Stimulated activated CD8-positive, alpha-beta memory T cell treated with anti-CD3 and anti-CD28 coated beads, Interleukin-7, amount 100 ng/mL, for 24 hours (primary cell): ENCODE results near the gene TRIP6.
A peak's percentile ranks its signal among the peaks of the same experiment; 100 is the strongest.

Experiments
- DNase-seq: peaks from one replicate; pipeline ENCODE4 v3.0.0-alpha.2; 2020; ENCODE audit warnings: low read depth

TRIP6 gene

DNA sequence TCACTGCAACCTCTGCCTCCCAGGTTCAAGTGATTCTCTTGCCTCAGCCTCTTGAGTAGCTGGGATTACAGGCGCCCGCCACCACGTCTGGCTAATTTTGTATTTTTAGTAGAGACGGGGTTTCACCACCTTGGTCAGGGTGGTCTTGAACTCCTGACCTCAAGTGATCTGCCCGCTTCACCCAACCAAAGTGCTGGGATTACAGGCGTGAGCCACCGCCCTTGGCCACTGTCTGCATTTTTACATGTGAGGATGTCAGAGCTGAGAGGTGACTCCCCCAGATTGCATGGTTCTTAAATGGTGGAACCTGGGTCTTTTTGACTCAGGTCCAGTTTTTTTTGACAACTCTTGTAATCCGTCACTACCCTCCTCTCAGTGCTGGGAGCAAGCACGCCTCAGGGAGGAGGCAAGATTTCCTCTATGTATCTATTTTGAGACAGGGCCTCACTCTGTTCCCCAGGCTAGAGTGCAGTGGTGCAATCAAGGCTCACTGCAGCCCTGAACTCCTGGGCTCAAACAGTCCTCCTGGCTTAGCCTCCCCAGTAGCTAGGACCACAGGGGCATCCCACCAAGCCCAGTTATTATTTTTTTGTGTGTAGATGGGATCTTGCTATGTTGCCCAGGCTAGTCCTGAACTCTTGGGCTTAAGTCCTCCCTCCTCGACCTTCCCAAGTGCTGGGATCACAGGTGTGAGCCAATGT, 6.6 kb downstream of the TRIP6 start:
- DNase-seq = no peak

DNA sequence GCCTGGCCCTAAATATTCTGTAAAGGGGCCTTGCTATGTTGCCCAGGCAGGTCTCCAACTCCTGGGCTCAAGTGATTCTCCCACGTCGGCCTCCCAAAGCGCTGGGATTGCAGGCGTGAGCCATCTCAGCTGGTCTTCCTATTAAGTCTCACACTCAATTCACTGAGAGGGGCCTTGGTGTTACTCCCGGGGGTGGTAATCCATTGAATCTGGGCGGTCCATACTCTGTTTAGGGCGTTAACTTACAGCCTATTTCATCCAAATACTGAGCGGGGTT, 7.1 kb downstream of the TRIP6 start:
- no peak for DNase-seq

DNA sequence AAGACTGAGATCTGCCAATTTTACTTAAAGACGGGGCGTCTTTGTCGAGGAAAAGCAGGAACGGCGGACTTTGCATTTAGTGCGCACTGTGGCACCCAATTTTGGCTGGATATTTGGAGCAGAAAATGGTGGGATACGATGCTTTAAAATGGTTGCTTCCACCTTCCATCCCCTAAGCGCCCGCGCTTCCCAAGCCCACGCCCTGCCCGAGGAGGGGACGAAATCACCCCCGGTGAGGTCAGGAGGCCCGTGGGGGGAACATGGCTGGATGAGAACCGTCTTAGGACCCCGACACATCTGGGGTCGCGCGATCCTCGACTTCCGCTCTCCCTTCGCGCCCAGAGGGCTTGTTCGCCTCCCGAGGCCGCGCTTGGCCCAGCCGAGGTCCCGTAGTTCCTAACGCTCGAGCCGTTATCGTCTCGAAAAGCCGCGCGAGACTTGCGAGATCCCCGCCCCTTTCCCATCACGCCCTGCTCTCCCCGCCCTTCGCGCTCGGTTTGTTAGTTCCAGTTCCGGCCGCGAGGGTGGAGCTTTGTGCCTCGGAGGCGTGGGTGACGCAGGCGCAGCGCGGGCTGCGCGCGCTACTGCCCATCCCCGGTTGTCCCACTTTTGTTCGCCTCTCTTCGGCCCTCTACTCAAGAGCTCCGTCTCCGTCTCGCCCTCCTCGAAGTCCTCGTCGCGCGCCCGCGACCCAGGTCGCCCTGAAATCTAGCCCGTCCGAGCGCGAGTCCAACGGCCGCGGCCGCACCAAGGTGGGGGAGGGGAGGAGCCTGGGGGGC, 7.6 kb downstream of the TRIP6 start, which contains the start of gene SRRT:
Gene SRRT (plus strand): TSS at position 527 of the 779 bp plus-strand sequence. CDS start 488 bp downstream, outside the sequence.
- DNase-seq = peak; percentile 97

DNA sequence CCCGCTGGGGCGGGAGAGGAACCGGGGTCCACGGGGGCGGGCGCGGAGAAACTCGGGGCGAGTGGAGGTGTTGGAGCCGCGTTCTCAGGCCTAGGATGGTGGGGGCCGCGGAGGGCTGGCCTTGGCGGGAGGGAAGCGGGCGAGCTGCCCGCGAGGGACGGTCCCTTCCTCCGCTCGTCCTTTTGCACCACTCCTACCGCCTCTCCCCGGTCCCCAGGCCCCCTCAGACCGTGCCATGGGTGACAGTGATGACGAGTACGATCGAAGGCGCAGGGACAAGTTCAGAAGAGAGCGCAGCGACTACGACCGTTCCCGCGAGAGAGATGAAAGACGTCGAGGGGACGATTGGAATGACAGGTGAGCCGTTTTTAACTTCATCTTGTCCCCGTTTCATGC, 8.2 kb downstream of the TRIP6 start:
- DNase-seq = no peak

DNA sequence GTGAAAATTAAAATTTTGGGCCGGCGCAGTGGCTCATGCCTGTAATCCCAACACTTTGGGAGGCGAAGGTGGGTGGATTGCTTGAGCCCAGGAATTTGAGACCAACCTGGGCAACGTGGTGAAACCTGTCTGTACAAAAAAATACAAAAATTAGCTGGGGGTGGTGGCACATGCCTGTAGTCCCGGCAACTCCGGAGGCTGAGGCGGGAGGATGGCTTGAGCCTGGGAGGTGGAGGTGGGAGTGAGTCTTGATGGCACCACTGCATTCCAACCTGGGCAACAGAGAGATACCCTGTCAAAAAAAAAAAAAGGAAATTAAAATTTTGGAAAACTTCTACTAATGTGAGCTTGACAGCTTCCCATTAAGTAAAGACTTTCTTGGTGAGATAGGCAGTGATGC, 10.8 kb downstream of the TRIP6 start:
- DNase-seq = no peak

DNA sequence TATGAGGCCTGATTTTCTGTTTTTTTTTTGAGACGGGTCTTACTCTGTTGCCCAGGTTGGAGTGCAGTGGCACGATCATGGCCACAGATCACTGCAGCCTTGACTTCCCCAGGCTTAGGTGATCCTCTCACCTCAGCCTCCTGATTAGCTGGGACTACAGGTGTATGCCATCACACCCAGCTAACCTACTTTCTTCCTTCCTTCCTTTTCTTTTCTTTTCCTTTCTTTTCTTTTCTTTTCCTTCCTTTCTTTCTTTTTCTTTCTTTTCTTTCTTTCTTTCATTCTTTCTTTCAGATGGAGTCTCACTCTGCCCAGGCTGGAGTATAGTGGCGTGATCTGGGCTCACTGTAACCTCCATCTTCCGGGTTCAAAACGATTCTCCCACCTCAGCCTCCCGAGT, 11.5 kb downstream of the TRIP6 start:
- DNase-seq = no peak

DNA sequence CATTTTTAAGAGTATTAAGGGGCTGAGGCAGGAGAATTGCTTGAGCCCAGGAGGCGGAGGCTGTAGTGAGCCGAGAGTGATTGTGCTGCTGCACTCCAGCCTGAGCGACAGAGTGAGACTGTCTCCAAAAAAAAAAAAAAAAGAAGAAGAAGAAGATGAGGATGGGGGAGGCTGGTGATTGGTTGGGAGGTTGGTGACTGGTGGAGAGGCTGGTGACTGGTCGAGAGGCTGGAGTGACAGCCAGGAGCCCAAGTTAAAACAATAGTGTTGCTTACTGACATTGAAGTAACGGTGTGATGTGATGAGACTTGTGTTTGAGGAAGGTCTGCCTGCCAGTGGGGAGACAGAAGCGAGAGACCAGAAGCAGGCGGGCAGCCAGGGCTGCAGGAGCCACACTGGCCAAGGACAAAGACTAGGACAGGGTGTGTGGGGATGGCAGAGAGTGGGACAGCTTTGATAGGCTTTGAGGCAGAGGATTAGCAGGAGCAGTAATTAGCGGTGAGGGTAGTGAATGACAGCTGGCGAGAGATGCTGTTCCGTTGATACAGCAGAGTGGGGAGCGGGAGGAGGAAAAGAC, 12.6 kb downstream of the TRIP6 start:
- no peak for DNase-seq

DNA sequence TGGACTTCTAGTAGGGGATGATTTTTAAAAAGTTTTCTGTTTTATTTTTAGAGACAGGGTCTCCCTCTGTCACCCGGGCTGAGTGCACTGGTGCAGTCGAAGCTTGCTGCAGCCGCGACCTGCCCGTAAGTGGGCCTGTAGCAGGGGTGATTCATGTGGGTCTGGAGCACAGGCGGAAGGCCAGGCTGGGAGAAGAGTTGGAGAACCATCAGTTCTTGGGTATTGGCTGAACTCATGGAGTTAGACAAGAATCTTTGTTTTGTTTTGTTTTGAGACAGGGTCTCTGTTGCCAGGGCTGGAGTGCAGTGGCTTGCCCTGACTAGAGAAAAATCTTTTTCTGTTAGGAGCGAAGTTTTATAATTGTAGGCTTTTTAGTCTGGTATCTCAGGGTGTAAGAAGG, 13.5 kb downstream of the TRIP6 start:
- no peak for DNase-seq

DNA sequence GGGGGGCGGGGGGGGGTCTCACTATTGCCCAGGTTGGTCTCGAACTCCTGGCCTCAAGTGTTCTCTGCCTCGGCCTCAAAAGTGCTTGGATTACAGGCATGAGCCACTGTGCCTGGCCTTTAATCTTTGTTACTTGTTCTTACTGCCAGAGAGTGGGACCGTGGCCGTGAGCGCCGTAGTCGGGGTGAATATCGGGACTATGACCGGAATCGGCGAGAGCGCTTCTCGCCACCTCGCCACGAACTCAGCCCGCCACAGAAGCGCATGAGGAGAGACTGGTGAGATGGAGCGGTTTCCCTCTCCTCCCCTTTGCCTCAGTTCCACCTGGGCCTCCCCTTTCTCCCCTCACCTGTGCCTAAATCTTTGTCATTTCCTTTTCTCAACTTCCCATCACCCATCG, 13.9 kb downstream of the TRIP6 start:
- no peak for DNase-seq

DNA sequence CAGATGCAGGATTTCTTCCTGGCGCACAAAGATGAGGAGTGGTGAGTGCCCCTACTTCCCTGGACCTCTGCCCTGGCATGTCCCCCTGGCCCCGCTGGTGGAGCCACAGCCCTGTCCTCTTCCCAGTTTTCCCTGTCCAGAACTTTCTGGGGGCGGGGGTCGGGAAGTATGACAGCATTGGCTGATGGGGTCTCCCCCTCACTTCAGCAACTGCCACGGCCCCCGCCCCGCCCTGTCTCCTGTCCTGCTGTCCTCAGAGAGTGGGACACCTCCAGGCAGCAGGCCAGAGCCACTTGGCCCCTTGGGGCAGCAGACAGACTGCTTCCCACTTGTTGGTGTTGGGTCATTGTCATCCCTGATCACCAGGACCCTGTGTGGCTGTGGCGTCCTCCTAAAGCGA, 15.0 kb downstream of the TRIP6 start:
- no peak for DNase-seq

DNA sequence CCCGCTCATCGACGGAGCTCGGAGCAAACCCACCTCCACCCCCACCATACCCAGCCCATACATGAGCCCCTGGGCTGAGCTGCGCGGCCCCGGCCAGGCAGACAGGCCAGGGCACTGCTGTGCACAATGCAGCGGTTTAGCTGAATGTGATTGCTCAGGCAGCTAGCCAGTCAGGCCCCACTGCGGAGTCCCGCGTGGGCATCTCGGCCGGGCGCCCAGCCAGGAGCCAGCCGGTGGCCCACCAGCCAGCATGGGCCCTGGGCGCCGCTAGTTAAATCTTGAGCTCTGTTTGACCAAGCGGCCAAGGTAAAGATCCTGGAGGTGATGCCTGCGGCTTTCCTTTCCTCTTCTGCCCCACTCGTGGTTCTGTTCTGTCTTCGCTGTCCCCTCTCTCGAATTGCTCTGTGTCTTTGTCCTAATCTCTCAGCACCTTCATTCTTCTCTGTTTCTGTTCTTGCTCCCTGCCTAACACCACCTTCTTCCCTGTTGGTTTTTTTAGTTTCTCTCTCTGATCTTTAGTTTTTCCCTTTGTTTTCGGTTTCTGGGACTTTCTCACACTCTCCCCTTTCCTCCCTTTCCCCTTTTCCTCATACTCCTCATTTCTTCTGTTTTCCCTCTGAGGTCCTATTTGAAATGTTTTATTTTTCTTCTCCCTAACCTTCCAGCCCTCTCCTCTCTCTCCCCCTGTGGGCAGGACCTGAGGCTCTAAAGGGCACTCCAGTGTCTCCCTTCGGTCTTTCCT, 15.8 kb downstream of the TRIP6 start:
- no peak for DNase-seq

DNA sequence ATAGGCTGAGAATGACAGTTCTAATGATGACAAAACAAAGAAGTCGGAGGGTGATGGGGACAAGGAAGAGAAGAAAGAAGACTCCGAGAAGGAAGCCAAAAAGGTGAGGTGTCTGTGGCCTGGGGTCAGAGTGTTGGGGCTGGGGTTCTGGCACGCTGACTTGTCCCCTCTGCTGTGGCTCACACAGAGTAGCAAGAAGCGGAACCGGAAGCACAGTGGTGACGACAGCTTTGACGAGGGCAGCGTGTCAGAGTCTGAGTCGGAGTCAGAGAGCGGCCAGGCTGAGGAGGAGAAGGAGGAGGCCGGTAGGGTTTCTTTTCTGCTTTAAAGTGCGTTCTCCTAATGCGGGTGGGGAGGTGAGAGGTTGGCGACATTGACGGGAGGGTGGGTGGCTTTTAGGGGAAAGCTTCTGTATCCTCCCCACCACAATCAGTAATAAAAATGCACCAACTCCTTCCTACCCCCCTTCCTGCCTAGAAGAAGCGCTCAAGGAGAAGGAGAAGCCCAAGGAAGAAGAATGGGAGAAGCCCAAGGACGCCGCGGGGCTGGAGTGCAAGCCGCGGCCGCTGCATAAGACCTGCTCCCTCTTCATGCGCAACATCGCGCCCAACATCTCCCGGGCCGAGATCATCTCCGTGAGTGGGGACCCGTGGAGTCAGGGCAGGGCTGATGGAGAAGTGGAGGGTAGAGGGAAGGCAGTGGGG, 17.7 kb downstream of the TRIP6 start:
- DNase-seq = no peak

DNA sequence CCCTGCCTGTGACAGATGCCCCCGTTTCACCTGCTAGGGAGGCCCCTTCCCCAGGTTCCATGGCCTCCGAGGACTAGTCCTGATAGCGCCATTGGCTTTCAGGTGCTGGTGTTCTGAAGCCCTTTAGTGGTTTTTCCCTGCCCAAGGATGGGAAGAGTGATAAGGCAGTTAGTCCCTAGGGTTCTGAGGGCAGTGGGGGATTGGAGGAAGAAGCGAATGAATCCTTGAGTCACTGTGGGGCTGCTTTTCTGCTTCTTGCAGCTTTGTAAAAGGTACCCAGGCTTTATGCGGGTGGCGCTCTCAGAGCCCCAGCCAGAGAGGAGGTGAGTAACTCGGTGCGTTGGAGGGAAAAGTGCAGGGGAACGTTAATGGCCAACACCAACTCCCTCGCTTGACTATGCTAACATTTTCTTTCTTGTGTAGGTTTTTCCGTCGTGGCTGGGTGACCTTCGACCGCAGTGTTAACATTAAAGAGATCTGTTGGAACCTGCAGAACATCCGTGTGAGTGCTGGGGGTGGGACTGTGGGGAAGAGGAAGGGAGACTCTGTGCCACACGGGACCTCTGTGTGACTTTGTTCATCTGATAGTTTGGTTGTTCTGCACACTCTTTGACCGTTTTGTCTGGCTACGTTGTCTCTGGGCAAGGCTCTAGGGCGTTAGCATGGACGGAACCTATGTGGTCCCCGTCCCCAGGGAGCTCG, 18.4 kb downstream of the TRIP6 start:
- no peak for DNase-seq

DNA sequence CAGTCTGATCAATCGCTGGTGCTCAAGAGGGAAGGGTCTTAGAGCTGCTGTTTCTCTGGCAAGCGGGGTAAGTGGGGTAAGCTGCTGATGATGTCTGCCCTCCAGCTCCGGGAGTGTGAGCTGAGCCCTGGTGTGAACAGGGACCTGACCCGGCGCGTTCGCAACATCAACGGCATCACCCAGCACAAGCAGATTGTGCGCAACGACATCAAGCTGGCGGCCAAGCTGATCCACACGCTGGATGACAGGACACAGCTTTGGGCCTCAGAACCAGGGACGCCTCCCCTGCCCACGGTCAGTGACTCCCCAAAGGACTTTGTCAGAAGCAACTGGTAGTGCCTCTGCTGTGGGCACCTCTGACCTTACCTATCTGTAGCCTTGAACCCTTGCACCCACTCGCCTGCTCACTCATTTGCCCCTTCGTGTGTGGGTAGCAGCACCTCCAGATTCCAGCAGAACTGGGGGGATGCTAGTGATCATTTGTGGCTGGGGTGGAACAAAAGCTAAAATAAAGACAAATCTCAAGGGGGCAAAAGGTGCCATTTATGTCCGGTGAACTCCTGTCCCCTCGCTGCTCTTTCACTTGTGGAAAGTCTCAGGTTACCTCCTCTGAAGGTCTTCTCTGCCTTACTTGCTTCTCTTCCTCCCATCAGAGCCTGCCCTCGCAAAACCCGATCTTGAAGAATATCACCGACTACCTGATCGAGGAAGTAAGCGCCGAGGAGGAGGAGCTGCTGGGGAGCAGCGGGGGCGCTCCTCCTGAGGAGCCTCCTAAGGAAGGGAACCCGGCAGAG, 19.2 kb downstream of the TRIP6 start:
- DNase-seq = no peak

DNA sequence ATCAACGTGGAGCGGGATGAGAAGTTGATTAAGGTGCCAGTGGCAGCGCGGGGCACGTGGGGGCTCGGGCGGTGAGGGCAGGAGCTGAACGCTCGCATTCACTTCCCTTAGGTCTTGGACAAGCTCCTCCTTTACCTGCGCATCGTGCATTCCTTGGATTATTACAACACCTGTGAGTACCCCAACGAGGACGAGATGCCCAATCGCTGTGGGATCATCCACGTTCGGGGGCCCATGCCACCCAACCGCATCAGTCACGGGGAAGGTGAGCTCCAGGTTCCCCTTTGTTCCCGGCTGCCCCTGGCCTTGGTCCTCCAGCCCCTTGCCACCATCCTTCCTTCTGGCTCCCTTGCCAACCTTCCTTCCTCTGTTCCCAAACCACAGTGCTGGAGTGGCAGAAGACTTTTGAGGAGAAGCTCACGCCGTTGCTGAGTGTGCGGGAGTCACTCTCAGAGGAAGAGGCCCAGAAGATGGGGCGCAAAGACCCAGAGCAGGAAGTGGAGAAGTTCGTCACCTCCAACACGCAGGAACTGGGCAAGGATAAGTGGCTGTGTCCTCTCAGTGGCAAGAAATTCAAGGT, 19.8 kb downstream of the TRIP6 start:
- no peak for DNase-seq

DNA sequence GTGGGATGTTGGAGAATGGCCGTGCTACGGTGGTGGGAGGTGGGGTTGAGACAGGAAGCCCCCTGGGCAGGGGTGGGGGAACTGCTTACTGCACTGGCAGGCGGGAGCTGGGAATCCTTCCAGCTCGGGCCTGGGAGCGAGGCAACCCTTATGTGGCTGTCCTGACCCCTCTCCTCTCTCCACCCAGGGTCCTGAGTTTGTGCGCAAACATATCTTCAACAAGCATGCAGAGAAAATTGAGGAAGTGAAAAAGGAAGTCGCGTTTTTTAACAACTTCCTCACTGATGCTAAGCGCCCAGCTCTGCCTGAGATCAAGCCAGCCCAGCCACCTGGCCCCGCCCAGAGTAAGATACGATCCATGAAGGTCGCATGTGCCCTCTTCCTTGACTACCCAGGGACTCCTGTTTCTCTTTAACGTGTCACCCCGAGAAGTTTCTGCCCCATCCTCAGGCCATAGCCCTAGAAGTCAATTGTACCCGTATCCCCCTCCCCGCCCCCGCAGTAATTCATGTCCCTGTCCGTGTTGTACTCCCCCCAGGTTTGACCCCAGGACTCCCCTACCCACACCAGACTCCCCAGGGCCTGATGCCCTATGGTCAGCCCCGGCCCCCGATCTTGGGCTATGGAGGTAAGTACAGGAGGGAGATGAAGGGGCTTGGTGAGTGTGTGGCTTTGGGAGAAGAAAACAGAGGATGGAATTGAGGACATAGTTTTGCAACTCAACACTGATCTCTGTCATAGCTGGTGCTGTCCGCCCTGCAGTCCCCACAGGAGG, 20.5 kb downstream of the TRIP6 start:
- DNase-seq = no peak

DNA sequence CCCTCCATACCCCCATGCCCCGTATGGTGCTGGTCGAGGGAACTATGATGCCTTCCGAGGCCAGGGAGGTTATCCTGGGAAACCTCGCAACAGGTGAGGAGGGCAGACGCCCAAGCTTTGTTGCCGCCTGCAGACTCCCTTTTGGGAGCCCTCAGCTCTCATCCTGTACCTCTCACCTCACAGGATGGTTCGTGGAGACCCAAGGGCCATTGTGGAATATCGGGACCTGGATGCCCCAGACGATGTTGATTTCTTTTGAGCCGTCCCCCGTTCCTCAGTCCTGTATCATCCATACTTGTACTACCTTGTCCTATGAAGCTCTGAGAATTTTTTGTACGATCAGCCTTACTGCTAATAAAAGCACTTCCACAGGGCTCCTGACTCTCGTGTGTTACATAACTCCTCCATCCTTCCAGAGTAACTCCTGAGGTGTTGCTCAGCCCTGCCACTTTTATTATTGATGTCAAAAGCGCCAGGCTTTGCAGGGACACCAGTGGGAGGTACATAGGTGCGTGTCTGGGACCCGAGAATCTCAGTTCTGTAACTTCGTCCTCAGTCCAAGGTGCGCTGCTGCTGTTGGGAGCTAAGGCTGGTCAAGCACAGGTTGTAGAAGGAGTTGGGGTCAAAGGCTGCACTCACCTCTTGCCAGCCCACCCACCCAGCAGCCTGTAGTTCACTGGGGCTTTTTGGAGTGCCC, 21.3 kb downstream of the TRIP6 start:
- DNase-seq = no peak

DNA sequence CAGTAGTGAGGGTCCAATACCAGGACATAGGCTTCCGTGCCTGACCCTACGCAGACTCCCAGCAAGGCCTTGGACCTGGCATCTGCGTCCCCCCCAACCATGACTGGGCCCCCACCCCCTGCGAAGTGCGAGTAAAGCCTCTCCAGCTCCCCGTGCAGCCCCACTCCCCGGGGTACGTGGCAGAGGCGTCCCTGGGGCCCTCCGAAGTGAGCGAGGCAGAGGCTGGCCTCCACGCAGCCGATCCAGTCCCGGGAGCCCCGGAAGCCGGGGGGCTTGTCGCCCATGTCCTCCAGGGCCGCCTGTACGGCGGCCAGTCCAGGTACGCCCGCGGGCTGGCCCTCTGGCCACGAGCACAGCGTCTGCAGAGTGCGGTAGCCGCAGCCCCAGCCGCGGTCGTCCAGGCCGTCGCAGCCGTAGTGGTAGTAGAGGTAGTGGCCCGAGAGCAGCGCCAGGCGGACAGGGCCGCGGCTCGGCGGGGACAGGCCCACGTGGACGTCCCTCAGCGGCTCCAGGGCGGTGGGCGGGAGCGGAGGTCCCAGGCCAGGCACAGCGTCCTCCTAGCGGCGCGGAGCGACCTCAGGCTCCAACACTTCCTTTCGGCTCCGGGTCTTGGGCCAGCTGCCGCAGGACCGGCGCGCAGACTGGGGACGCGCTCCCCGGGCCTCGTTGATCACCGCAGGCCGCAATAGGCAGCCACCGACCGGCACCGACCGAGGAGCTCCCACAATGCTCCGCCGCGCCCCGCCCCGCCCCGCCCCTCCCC, 22.0 kb downstream of the TRIP6 start, which contains the start of gene UFSP1:
Gene UFSP1 (minus strand): TSS at position 728 of the 763 bp plus-strand sequence. CDS start 444 bp downstream, at position 284.
- no peak for DNase-seq
